Upper lobe of right lung (tissue), 1 donor: Measurements from ENCODE around the gene ANKRD11. TPM values are rescaled to one million over a fixed set of nuclear protein-coding genes. Genes with fewer than 3 reads are reported as not detected.

Experiments
- ATAC-seq: fragments of 200-7000 bp; cut with Tn5 transposase; one replicate; pipeline ENCODE4 v1.9.1; 2020; ENCODE audit warnings: mild to moderate bottlenecking, moderate library complexity
- DNase-seq: peaks from one replicate; pipeline ENCODE4 v3.0.0-alpha.2; 2020
- H3K27ac ChIP-seq: fragments of 200-600 bp; one replicate; pipeline ENCODE4 v1.8.0; 2022
- H3K27me3 ChIP-seq: fragments of 200-600 bp; one replicate; pipeline ENCODE4 v1.8.0; 2022; ENCODE audit warnings: mild to moderate bottlenecking
- H3K36me3 ChIP-seq: fragments of 200-600 bp; one replicate; pipeline ENCODE4 v1.8.0; 2022
- H3K4me1 ChIP-seq: fragments of 200-600 bp; one replicate; pipeline ENCODE4 v1.8.0; 2022
- H3K4me3 ChIP-seq: fragments of 200-600 bp; one replicate; pipeline ENCODE4 v1.8.0; 2022; ENCODE audit warnings: mild to moderate bottlenecking
- H3K9me3 ChIP-seq: fragments of 200-600 bp; one replicate; pipeline ENCODE4 v1.8.0; 2022
- CTCF ChIP-seq: fragments of 200-600 bp; IDR thresholded peaks from one replicate; pipeline ENCODE4 v1.8.0; 2022; ENCODE audit warnings: antibody characterized with exemption
- intact Hi-C: fragments of 100-400 bp; cut with DNase I; formaldehyde crosslinking; loops from one replicate; pipeline ENCODE4 v1.11.0; 2022
- total RNA-seq: library from RNA; stranded (reverse); fragmentation: NEBNext Ultra II Directional; extraction: Animal tissue kit (Norgen Biotek cat#: 25700); gene quantifications from one replicate; pipeline ENCODE4 v1.2.1, GENCODE V29; 2021
- donor health status: DM: no; HTN: yes; CAD: no; lungs with severe emphysema.

ANKRD11 gene
- total RNA-seq, 1 donor from 2014 or later: 125 TPM

- Histone ChIP-seq H3K27me3 (no peaks in the 10 kb centered on the region), H3K27ac (no peak overlapping the region), H3K4me1 (peaks cover 79% of the 10 kb centered on the region), H3K4me3 (no peak overlapping the region), H3K36me3 (no peaks in the 10 kb centered on the region), H3K9me3 (no peaks in the 10 kb centered on the region)
- ATAC-seq (peak; percentile 66), DNase-seq (peak; percentile 70)
- intact Hi-C loops: no loop called here
- TF ChIP-seq CTCF: no peak
Observed at GRCh38 chr16:89446136-89446974, 44.0 kb downstream of the ANKRD11 start.

- Histone ChIP-seq H3K4me1 (peaks cover 80% of the 10 kb centered on the region), H3K9me3 (no peaks in the 10 kb centered on the region), H3K27me3 (no peaks in the 10 kb centered on the region), H3K4me3 (no peak overlapping the region), H3K27ac (no peak overlapping the region), H3K36me3 (no peaks in the 10 kb centered on the region)
- intact Hi-C loops: no loop called here
- no peak for TF ChIP-seq CTCF
- DNase-seq: no peak
- no peak for ATAC-seq
Observed at GRCh38 chr16:89445166-89445565, 45.2 kb downstream of the ANKRD11 start.

- DNase-seq (no peak), ATAC-seq (no peak)
- Histone ChIP-seq H3K27ac (no peak overlapping the region), H3K27me3 (no peaks in the 10 kb centered on the region), H3K4me1 (peaks cover 80% of the 10 kb centered on the region), H3K9me3 (no peaks in the 10 kb centered on the region), H3K36me3 (no peaks in the 10 kb centered on the region), H3K4me3 (no peak overlapping the region)
- TF ChIP-seq CTCF: no peak
- intact Hi-C loops: no loop called here
Observed at GRCh38 chr16:89444728-89445127, 45.6 kb downstream of the ANKRD11 start.

- no peak for DNase-seq
- H3K4me3 ChIP-seq: no peak overlapping the region
- TF ChIP-seq CTCF: no peak
- no peak overlapping the region for H3K27ac ChIP-seq
- H3K36me3 ChIP-seq: no peaks in the 10 kb centered on the region
- no peaks in the 10 kb centered on the region for H3K27me3 ChIP-seq
- peaks cover 82% of the 10 kb centered on the region for H3K4me1 ChIP-seq
- H3K9me3 ChIP-seq: no peaks in the 10 kb centered on the region
- ATAC-seq: no peak
- intact Hi-C loops: no loop called here
Observed at GRCh38 chr16:89444151-89444723, 46.1 kb downstream of the ANKRD11 start.

GRCh38 chr16:89443727-89444084 is 46.7 kb downstream of the ANKRD11 start:
- no peak overlapping the region for H3K4me3 ChIP-seq
- no peak for DNase-seq
- H3K36me3 ChIP-seq: no peaks in the 10 kb centered on the region
- no peak for TF ChIP-seq CTCF
- intact Hi-C loops: no loop called here
- H3K27ac ChIP-seq: peak overlapping the region; percentile 32
- peaks cover 82% of the 10 kb centered on the region for H3K4me1 ChIP-seq
- H3K9me3 ChIP-seq: no peaks in the 10 kb centered on the region
- H3K27me3 ChIP-seq: no peaks in the 10 kb centered on the region
- ATAC-seq: peak; percentile 9
